Measurements from ENCODE around the gene MAPKAP1.

The MAPKAP1 gene

GRCh38 chr9:125529589-125530515 is 177.2 kb downstream of the MAPKAP1 start:
- DNase-seq, result no peak

- DNase-seq, result no peak
These were observed 177.9 kb downstream of the MAPKAP1 start for GRCh38 chr9:125529107-125529506.

GRCh38 chr9:125527471-125528002 is 179.5 kb downstream of the MAPKAP1 start:
- DNase-seq, result no peak

- DNase-seq, result no peak
These were observed 180.9 kb downstream of the MAPKAP1 start for GRCh38 chr9:125525921-125526631.

GRCh38 chr9:125524583-125525355 is 182.2 kb downstream of the MAPKAP1 start:
- no peak for DNase-seq

- no peak for DNase-seq
These were observed 183.3 kb downstream of the MAPKAP1 start for GRCh38 chr9:125523681-125524080.

- no peak for DNase-seq
These were observed 184.7 kb downstream of the MAPKAP1 start for GRCh38 chr9:125522328-125522725.

GRCh38 chr9:125521462-125522327 is 185.3 kb downstream of the MAPKAP1 start:
- DNase-seq, result no peak

GRCh38 chr9:125519734-125520133 is 187.3 kb downstream of the MAPKAP1 start:
- no peak for DNase-seq

- no peak for DNase-seq
These were observed 189.4 kb downstream of the MAPKAP1 start for GRCh38 chr9:125517577-125517976.

GRCh38 chr9:125515983-125516940 is 190.7 kb downstream of the MAPKAP1 start:
- no peak for DNase-seq

GRCh38 chr9:125515281-125515680 is 191.7 kb downstream of the MAPKAP1 start:
- DNase-seq, result no peak

GRCh38 chr9:125514468-125514867 is 192.5 kb downstream of the MAPKAP1 start:
- DNase-seq, result no peak

- DNase-seq, result no peak
These were observed 193.2 kb downstream of the MAPKAP1 start for GRCh38 chr9:125513668-125514413.

GRCh38 chr9:125513303-125513667 is 193.7 kb downstream of the MAPKAP1 start:
- no peak for DNase-seq

- no peak for DNase-seq
These were observed 195.0 kb downstream of the MAPKAP1 start for GRCh38 chr9:125511789-125512660.

GRCh38 chr9:125510980-125511379 is 196.0 kb downstream of the MAPKAP1 start:
- no peak for DNase-seq

- no peak for DNase-seq
These were observed 197.5 kb downstream of the MAPKAP1 start for GRCh38 chr9:125509476-125509875.

- DNase-seq, result no peak
These were observed 198.8 kb downstream of the MAPKAP1 start for GRCh38 chr9:125508249-125508648.
